GM21786 (cell line): ENCODE results near the gene PLSCR3.

Source experiments
- ATAC-seq: cut with Tn5 transposase; IDR thresholded peaks from one replicate; pipeline ENCODE4 v1.9.1; 2021; ENCODE audit not compliant: unreplicated experiment

Gene PLSCR3

GRCh38 chr17:7407082-7407481 is 12.8 kb upstream of the PLSCR3 start:
- ATAC-seq = no peak

DNA sequence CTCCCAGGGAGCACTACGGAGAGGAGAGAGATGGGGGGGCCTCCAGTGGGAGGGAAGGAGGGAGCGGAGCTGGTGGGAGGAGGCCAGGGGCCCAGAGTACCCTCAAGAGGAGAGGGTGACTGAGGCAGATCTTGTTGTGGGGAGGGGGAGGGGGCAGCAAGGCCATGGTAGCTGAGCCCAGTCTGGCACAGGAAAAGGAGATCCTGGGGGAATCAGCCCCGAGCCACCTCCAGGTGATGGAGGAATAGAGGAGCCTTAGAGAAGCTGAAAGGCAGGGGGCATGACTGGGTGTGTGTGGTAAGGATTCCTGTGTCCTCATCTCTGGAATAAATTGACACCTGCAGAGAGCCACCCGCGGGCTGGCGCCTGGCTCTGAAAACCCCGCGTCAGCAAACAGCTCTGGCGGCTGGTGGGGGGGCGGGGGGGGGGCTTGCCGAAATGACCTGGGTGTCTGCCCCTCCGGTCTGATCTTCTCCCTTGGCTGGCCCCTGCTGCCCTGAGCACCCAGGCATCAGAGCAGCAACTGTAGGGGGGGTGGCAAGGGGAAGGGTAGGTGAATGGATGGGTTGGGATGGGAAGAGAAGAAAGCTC is 12.0 kb upstream of the PLSCR3 start:
- no peak for ATAC-seq

- no peak for ATAC-seq
Observed at GRCh38 chr17:7405350-7406234, 11.3 kb upstream of the PLSCR3 start.

DNA sequence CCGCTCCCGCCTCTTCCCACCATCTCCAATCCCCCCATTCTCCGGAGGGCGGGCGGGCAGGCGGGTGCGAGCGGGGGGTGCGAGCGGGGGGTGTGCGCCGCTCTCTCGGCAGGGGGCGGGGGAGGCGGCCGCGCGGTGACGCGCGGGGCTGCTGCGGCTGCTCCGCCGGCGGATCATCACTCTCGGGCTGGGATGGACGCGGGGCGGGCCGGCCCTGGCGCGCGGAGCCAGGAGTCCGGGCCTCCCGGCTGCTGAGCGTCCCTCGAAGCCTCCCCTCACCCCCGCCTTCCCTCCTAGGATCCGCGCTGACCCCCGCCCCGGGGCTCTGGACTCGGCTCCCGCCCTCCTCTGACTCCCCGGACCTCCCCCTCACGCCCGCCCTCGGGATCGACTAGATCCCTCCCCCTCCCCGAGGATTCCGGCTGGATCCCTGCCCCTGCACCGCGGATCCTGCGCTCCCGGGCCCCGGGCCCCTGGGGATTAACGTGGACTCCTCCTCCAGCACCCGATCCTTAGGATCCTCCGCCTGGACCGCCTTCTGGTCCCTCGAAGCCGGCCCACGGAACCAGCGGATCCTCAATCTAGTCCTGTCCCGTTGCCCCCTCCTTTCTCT is 10.5 kb upstream of the PLSCR3 start:
- no peak for ATAC-seq

DNA sequence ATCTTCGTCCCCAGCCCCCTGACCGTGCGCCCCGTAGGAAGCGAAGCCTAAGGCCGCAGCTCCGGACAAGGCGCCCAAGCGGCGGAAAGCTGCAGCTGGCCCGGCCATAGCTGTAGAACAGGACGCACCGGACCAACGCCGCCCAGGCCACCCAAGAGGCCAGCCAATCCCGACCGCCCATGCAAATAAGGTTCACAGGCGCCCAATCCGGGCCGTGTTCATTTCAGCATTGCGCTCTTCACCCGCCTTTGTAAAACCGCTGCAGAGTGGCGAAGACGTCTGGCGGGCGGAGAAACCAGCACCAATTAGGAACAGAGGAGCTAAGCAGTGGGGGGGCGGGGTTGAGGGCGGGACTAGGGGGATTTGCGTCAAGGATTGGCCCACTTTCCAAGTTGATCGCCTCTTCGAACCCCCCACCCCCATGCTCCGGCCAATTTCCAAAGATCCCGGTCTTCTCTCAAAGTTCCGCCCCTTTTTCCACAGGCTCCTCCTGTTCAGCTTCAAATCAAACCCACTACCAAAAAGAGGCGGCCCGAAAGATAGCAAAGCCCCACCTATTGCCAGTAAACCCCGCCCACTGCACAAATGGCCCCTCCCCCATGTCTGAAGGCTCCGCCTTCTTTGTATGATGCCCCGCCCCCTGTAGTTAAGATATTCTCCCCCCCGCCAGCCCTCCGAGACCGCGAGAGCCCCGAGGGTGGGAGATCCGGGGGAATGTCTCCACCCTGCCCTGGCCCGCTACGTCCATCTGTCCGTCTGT is 9.8 kb upstream of the PLSCR3 start, which contains the start of gene TMEM256:
Gene TMEM256, minus strand, starts transcription at position 121 of the 760 bp plus-strand sequence. Its CDS starts 13 bp downstream, at position 108.
- peak; percentile 94 for ATAC-seq

GRCh38 chr17:7403727-7403976 is 9.3 kb upstream of the PLSCR3 start:
- ATAC-seq = no peak

- no peak for ATAC-seq
Observed at GRCh38 chr17:7403043-7403726, 8.9 kb upstream of the PLSCR3 start.

GRCh38 chr17:7398612-7399011 is 4.3 kb upstream of the PLSCR3 start:
- no peak for ATAC-seq

DNA sequence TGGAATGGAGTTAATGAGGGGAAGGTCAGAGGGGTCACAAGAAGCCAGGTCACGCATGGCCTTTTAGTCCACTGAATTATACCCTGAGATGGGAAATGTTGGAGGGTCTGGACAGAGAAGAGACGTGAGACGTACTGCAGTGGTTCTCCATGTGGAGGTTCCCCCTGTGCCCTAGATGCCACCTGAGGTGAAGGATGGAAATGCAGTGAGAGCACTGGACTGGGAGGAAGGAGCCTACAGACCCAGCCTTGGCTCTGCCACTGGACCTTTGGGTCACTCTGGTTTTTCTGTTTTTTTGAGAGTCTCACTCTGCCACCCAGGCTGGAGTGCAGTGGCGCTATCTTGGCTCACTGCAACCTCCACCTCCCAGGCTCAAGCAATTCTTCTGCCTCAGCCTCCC is 1.8 kb upstream of the PLSCR3 start:
- ATAC-seq = no peak

GRCh38 chr17:7393613-7394451 is 493 bp downstream of the PLSCR3 start:
- peak; percentile 36 for ATAC-seq

GRCh38 chr17:7392696-7393612 is 1.4 kb downstream of the PLSCR3 start:
- ATAC-seq = no peak

- no peak for ATAC-seq
Observed at GRCh38 chr17:7391307-7391706, 3.0 kb downstream of the PLSCR3 start.

GRCh38 chr17:7389924-7390910 is 4.1 kb downstream of the PLSCR3 start:
- ATAC-seq = no peak

GRCh38 chr17:7388856-7389255 is 5.5 kb downstream of the PLSCR3 start:
- no peak for ATAC-seq

DNA sequence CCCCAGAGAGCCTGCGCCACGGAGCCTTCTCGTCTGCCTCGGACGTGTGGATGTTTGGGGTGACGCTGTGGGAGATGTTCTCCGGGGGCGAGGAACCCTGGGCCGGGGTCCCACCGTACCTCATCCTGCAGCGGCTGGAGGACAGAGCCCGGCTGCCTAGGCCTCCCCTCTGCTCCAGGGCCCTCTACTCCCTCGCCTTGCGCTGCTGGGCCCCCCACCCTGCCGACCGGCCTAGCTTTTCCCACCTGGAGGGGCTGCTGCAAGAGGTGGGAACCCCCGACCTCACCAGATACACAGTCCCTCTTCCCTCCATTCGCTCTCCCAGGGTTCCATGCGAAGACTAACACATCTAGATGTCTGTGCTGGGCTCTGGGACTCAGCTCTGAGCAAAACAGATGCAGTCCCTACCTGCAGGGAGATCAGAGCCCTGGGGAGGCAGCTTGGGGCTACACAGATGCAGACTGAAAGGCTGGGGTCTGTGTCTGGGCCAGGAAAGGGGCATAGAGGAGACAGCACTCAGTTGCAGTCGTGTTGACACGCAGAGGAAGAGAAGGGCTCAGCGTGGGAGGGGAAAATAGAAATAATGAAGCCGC is 9.7 kb downstream of the PLSCR3 start:
- ATAC-seq = no peak

- ATAC-seq = no peak
Observed at GRCh38 chr17:7383742-7384488, 10.4 kb downstream of the PLSCR3 start.

DNA sequence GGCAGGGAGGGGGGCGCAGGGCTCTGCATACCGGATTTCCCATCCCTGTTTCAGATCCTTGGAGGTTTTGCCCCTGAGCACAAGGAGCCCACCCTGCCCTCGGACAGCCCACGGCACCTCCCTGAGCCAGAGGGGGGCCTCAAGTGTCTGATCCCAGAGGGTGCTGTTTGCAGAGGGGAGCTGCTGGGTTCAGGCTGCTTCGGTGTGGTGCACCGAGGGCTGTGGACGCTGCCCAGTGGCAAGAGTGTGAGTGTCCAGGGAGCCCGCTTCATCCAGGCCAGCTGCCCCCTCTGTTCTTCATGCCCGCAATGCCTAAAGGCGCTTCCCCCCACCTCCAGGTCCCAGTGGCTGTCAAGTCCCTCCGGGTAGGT is 11.0 kb downstream of the PLSCR3 start:
- no peak for ATAC-seq
